HG03064 (cell line): ENCODE results near the gene LTBP1.

ENCODE experiments used
- ATAC-seq: cut with Tn5 transposase; IDR thresholded peaks from one replicate; pipeline ENCODE4 v1.9.1; 2021; ENCODE audit warnings: low read depth; ENCODE audit not compliant: unreplicated experiment

LTBP1 gene

DNA sequence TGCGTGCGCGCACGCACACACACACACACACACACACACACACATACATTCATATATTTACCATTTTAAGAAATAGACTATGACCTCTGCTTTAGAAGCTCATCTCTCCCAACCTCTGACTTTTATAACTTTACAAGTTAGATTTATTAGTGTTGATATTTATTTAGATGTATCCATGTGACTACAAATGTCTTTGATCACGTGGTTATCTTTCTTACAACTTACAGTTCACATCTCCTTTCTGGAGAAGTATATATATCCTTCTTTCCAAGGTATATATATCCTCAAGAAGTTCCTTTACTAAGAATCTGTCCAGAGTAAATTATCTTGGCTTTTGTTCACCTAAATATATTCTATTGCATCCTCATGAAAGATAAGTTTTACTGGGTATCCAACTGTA lies 16.3 kb upstream of the LTBP1 start:
- ATAC-seq = no peak

DNA sequence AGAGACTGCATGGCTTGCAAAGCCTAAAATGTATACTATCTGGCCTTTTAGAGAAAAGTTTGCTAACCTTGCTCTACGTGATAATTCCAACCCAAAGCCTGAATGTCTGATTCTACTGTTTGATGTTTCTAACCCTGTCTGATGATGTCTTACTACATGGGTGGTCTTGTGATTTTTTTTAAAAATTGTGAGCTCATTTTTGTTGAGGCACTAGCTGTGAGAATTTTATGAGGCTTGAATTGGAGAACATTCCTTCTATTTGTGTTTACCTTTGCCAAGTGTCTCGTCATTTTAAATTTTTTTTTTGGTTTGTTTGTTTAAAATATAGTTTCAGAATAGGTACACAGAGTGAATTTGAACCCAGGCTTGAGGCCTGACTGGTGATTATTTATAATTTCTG lies 15.2 kb upstream of the LTBP1 start:
- no peak for ATAC-seq

- no peak for ATAC-seq
These were observed 14.6 kb upstream of the LTBP1 start for GRCh38 chr2:32931945-32932709.

- ATAC-seq = no peak
These were observed 13.7 kb upstream of the LTBP1 start for GRCh38 chr2:32932825-32933755.

- no peak for ATAC-seq
These were observed 13.0 kb upstream of the LTBP1 start for GRCh38 chr2:32933756-32934095.

GRCh38 chr2:32937602-32938448 lies 8.9 kb upstream of the LTBP1 start:
- no peak for ATAC-seq

DNA sequence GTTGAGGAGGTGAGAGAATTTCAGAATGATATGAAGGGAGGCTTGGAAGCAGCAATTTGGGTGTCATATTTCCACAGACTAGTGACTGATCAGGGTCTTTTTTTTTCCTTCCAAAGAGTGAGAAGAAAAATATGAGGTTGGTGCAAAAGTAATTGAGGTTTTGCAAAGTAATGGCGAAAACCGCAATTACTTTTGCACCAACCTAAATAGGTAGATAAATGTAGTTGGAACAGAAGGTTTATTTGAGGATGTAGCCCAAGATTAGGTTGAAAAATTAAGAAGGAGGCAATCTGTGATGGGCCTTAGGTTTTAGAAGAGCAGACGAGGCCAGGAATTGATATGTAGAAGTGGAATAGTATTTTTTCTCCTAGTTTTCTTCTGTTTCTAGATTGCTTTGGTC lies 7.8 kb upstream of the LTBP1 start:
- no peak for ATAC-seq

- ATAC-seq = no peak
These were observed 6.3 kb upstream of the LTBP1 start for GRCh38 chr2:32940316-32940997.

DNA sequence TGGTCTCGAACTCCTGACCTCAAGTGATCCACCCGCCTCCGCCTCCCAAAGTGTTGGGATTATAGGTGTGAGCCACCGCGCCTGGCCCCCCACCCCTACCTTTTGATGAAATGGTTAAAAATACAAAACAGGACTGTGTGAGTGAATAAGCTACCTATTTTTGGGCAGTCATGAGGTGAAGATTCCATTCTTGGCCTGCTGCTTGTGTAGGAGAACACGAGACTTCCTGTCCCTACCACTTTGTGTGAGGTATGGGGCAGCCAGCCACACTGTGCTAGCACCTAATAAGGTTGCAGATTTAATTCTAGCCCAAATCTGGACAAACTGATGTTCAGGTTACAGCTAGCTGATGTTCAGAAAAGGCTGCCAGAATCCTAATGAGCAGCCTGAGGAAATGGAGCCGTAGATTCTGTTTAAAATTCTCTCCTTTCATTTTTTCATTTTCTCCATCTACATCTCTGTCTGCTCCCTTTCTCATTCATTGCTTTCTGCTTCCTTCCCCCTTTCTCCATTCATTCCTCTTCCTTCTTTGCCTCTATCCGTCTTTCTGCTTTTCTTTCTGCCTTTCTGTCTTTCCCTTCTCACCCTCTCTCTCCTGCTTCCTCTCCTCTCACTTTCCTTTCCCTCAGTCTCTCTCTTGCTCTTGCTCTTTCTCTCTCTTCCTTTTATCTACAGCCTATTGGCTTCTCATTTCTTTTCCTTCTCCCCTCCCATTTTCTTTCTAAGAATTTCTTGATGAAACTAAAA lies 4.6 kb upstream of the LTBP1 start:
- no peak for ATAC-seq

- no peak for ATAC-seq
These were observed 3.8 kb upstream of the LTBP1 start for GRCh38 chr2:32942793-32943485.

GRCh38 chr2:32945286-32945685 lies 1.5 kb upstream of the LTBP1 start:
- no peak for ATAC-seq

GRCh38 chr2:32947076-32947483 lies 327 bp downstream of the LTBP1 start:
- peak; percentile 28 for ATAC-seq

GRCh38 chr2:32947484-32948143 lies 861 bp downstream of the LTBP1 start:
- ATAC-seq = peak; percentile 30

DNA sequence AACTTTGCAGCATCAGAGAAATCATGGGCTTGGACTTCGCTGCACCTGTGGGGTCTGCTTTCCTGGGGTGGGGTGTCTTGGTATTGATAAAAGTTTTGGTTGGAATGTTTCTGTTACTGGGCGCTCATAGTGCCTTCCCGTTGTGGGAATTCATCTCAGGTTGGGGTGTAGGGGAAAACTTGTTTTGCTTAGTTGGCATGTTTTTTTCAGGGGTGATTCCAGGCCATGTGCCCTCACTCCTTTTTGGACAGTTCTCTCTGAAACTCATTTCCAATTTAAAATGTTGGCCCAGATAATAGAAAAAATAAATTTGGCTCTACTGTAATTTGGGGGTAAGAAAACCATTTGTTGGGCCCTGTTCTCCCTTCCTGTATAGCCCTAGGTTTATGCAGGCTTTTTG lies 1.5 kb downstream of the LTBP1 start:
- no peak for ATAC-seq

- ATAC-seq = no peak
These were observed 2.5 kb downstream of the LTBP1 start for GRCh38 chr2:32949260-32949659.

GRCh38 chr2:32951672-32952071 lies 4.9 kb downstream of the LTBP1 start:
- no peak for ATAC-seq

GRCh38 chr2:32952761-32953476 lies 6.2 kb downstream of the LTBP1 start:
- no peak for ATAC-seq

- ATAC-seq = no peak
These were observed 7.5 kb downstream of the LTBP1 start for GRCh38 chr2:32954206-32954605.
